Islet precursor cell (in vitro differentiated cells): ENCODE data around the gene FAM90A26.
"Not testable (repeated sequence)": the region's sequence is repeated elsewhere in the genome, so short reads cannot be mapped to it uniquely, and the experiment has no call there.

Experiments
- DNase-seq: peaks from one replicate; pipeline ENCODE4 v3.0.0-alpha.2; 2018

FAM90A26 gene, protein sequence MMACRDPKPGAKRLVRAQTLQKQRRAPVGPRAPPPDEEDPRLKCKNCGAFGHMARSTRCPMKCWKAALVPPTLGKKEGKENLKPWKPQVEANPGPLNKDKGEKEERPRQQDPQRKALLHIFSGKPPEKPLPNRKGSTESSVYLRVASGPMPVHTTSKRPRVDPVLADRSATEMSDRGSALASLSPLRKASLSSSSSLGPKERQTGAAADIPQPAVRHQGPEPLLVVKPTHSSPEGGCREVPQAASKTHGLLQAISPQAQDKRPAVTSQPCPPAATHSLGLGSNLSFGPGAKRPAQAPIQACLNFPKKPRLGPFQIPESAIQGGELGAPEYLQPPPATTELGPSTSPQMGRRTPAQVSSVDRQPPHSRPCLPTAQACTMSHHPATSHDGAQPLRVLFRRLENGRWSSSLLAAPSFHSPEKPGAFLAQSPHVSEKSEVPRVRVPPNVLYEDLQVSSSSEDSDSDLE

GRCh38 chr4:9169791-9170459, at the start of gene FAM90A26:
Gene FAM90A26, plus strand, starts transcription at chr4:9170409. Its CDS starts 2,764 bp downstream, at chr4:9173173.
- DNase-seq = not testable (repeated sequence)

GRCh38 chr4:9122711-9123110, 47.5 kb upstream of the FAM90A26 start:
- DNase-seq = not testable (repeated sequence)

DNA sequence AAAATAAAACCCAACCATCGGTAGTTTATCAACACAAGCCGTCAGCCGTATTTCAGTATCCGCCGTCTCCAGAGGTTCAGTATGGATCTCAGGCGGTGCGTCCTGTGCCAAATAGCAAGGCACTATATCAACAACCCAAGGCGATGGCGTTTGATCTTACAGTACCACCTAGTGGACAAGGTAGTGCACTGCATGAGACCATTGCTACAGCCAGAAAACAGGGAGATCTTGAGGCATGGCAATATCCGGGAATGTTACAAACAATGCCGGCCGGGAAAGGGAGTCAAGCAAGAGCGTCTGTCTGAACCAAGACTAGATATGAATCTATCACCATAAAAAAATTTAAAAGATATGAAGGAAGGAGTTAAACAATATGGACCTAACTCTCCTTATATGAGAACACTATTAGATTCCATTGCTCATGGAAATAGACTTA, 46.6 kb upstream of the FAM90A26 start:
- peak; percentile 70 for DNase-seq

- not testable (repeated sequence) for DNase-seq
These were observed 44.5 kb upstream of the FAM90A26 start for GRCh38 chr4:9125601-9126161.

DNA sequence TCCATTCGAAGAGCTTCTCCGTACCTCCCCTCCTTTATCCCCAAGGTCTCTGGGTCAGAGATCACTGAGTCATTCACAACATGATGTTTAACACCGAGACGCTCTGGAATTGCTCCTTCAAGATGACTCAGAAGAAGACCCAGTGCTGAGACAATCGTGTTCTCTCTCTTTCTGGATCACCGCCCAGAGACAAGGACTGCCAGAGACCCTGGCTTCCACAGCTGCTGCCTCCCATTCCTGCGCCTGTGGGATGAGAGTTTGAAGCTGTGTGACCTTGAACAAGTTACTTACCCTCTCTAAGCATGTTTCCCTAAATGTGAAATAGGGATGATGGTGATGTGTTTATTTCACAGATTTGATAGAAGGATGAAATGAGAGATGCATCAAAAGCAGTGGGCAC, 38.8 kb upstream of the FAM90A26 start:
- DNase-seq = peak; percentile 52

GRCh38 chr4:9132849-9133248, 37.4 kb upstream of the FAM90A26 start:
- DNase-seq = not testable (repeated sequence)

DNA sequence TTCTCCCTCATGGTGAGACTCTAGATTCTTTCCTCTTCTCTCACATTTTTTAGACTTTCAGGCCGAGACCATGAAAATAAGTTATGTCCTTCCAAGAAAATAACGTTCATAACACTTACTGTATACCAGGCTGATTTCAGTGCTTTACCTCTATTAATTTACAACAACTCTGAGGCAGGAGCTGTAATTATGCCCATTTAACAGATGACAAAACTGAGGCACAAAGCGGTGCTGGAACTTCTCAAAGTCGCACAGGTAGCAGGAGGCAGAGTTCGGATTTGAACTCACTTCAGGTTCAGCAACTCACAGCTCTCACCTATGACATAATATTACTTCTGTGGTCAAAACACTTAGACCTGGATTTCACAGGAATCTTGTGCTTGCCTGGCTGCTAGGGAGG, 36.2 kb upstream of the FAM90A26 start:
- not testable (repeated sequence) for DNase-seq

DNA sequence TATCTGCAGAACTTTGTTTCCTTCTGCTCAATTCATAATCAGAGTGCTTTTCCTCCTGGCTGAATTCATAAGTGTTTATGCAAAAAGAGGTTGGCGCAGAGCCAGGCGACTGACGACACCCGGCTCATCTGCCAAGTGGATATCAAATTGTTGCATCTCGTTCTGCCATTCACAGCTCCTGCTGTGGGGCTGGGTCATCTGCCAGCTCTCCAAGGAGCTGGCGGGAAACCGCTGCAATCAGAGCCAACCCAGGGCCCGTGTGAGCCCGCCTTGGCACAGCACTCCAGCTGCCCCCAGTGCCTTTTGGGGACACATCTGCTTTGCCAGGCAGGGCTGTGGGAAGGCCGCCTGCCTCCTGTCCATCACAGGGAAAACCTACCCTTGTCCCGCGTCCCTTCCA, 35.7 kb upstream of the FAM90A26 start:
- DNase-seq = not testable (repeated sequence)

DNA sequence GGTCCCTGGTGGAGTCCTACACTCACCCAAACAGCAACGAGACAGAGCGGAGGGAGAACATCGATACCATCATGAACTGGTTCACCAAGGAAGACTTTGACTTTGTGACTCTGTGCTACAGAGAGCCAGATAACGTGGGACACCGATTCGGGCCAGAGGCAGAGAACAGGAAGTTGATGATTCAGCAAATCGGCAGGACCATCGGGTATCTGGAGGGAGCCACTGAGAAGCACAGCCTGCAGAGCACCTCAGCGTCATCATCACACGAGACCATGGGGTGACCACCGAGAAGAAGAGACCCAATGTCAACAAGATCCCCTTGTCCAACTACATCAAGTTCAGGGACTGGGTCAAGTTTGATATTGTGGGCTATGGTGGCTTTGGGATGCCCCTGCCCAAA, 29.2 kb upstream of the FAM90A26 start:
- DNase-seq = not testable (repeated sequence)

GRCh38 chr4:9142786-9143185, 27.4 kb upstream of the FAM90A26 start:
- not testable (repeated sequence) for DNase-seq

- DNase-seq = no peak
These were observed 26.7 kb upstream of the FAM90A26 start for GRCh38 chr4:9143421-9144080.

DNA sequence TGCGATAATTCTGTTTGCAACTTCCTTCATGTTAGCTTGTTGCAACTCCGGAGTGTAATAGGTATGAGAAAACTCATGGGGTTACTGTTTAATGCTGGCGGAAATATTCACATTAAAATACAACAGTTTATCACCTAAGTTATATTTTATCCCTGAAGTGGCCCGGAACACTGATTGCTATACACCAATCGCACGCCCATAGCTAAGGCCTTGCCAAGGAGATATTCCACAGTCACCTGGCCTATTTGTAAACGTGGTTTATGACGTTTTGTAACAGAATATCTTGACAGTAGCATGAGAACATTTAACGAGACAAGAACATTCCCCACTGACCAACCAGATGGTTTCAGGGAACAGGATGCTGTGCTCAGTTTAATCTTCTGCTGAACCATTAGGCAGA, 23.2 kb upstream of the FAM90A26 start:
- no peak for DNase-seq

GRCh38 chr4:9147368-9147767, 22.8 kb upstream of the FAM90A26 start:
- DNase-seq = not testable (repeated sequence)

DNA sequence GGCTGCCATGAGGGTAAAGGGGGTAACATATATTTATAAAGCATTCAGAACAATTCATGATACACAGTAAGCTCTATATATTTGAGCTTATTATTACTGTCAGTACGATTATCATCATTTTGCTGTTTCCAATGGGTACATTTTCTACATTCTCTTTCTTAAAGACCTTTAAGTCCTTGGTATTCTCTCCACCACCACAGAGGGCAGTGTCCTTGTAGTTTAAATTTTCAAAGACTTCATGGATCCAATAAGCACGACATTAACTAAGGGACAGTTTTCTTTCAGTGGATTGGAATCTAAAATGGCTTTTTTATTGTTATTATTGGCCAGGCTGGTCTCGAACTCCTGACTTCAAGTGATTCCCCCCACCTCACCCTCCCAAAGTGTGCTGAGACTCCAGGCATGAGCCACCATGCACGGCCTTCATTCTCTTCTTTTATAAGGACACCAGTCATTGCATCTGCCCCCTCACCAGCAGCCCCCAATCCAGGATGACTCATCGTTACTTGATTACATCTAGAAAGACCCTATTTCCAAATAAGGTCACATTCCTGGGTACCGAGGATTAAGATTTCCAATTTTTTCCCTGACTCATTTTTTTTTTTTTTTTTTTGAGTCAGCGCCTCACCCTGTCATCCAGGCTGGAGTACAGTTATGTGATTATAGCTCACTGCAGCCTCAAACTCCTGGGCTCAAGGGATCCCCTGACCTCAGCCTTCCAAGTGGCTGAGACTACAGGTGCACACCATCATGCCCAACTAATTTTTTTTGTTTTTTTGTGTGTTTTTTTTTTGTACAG, 21.4 kb upstream of the FAM90A26 start:
- not testable (repeated sequence) for DNase-seq

DNA sequence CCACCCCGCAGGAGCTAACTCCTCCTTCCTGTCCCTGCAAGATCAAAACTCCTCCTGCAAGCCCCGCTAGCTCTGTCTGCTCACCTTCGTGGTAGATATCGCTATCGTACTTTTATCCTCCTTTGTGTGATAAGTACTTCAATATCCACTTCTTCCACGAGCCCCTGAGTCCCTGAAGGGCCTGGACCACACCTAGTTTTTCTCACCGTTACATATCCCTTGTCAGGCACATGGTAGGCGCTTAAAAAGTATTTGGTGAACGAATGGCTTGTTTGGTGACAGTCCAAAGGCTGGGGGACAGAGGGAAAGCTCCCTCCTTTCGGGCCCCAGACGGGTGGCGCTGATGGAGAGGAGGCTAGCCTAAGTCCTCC, 18.4 kb upstream of the FAM90A26 start:
- DNase-seq = not testable (repeated sequence)

GRCh38 chr4:9152180-9153007, 17.8 kb upstream of the FAM90A26 start:
- peak; percentile 96 for DNase-seq

DNA sequence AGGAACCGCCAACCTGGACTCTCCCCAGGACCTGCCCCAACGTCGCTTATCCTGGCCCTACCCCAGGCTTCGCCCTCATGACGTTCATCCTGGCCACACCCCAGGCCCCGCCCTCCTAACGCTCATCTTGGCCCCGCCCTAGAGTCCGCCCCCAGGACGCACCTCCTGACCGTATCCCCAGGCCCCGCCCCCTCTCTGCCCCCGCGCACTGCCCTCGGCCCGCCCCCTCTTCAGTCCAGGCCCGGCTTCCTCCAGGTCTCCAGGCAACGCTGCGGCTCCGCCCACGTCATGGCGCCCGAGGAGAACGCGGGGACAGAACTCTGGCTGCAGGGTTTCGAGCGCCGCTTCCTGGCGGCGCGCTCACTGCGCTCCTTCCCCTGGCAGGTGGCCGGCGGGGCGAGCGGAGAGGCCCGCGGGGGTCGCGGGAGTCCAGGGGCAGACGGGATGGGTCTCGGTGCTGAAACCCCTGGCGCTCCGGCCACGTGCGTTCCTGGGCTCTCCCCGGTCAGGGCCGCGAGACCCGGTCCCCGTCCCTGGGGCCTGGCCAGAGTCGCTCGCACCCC, 17.1 kb upstream of the FAM90A26 start:
- DNase-seq = peak; percentile 98

- peak; percentile 53 for DNase-seq
These were observed 16.5 kb upstream of the FAM90A26 start for GRCh38 chr4:9153571-9154157.

DNA sequence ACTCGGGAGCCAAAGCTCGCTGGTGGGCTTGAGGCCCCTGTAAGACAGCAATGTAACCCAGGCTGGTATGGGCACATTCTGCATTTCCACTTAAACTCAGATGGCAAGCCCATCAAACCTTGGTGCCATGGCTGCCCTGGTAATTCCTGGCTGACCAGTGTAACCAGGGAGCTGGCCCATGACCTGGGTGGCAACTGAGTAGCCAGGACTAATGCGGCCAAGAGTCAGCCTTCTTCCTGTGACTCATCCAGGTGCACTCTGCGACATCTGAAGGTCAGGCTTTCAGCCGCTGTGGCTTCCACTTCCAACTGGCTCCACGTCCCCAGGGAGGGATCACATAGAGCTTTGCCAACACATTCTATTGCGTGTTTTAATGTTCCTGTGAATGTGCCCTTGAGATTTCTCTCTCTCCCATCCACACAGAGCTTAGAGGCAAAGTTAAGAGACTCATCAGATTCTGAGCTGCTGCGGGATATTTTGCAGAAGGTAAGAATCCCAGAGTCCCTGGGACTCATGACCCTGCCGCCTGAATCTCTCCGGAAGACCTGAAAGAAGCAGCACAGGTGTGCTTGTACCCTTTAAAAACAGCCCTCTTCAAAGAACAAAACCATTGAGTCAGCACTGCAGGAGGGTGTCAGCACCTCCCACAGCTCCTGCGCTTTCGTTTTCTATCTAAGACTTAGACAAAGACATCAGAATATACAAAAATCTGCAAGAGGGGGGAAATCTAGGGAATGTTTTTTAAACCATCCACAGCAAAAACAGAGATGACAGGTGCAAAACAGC, 14.9 kb upstream of the FAM90A26 start:
- not testable (repeated sequence) for DNase-seq

- DNase-seq = not testable (repeated sequence)
These were observed 11.8 kb upstream of the FAM90A26 start for GRCh38 chr4:9158392-9158791.
